ENCODE data around the gene GLT6D1.
A peak's percentile ranks its signal among the peaks of the same experiment; 100 is the strongest.
"Not testable (repeated sequence)": the region's sequence is repeated elsewhere in the genome, so short reads cannot be mapped to it uniquely, and the experiment has no call there.

The GLT6D1 gene

DNA sequence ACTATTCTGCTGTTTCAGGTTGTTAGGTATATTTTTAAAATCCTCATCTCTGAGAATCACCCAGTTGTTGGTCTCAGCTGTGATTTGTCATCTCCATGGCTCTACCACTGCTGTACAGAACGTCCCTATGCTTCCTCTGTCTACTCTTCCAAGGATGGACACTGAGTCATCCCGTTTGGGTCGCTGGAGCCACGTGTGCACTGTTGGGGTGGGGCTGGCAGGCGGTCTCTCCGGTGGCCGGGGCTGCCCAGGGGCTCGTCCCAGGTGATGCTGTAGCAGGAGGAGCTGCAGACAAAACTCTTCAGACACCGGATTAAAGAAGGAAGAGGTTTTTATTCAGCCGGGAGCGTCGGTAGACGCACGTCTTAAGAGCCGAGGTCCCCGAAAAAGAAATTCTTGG is 40.7 kb upstream of the GLT6D1 start:
- TF ChIP-seq, protein P1, sequence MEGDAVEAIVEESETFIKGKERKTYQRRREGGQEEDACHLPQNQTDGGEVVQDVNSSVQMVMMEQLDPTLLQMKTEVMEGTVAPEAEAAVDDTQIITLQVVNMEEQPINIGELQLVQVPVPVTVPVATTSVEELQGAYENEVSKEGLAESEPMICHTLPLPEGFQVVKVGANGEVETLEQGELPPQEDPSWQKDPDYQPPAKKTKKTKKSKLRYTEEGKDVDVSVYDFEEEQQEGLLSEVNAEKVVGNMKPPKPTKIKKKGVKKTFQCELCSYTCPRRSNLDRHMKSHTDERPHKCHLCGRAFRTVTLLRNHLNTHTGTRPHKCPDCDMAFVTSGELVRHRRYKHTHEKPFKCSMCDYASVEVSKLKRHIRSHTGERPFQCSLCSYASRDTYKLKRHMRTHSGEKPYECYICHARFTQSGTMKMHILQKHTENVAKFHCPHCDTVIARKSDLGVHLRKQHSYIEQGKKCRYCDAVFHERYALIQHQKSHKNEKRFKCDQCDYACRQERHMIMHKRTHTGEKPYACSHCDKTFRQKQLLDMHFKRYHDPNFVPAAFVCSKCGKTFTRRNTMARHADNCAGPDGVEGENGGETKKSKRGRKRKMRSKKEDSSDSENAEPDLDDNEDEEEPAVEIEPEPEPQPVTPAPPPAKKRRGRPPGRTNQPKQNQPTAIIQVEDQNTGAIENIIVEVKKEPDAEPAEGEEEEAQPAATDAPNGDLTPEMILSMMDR (IDR thresholded peaks at IDR 0.05): no peak
- peaks cover 28% of the 10 kb centered on the region for H3K27me3 Mint-ChIP-seq (ENCODE audit: low read depth, poor library complexity)
- H3K4me1 Mint-ChIP-seq: no peaks in the 10 kb centered on the region
- no peaks in the 10 kb centered on the region for H3K36me3 Mint-ChIP-seq (ENCODE audit: low read depth)
- H3K27ac Mint-ChIP-seq: peak overlapping the region; percentile 93
- H3K9me3 Mint-ChIP-seq: peaks cover 9% of the 10 kb centered on the region
- H3K4me3 Mint-ChIP-seq: no peak overlapping the region
- DNase-seq: no peak

DNA sequence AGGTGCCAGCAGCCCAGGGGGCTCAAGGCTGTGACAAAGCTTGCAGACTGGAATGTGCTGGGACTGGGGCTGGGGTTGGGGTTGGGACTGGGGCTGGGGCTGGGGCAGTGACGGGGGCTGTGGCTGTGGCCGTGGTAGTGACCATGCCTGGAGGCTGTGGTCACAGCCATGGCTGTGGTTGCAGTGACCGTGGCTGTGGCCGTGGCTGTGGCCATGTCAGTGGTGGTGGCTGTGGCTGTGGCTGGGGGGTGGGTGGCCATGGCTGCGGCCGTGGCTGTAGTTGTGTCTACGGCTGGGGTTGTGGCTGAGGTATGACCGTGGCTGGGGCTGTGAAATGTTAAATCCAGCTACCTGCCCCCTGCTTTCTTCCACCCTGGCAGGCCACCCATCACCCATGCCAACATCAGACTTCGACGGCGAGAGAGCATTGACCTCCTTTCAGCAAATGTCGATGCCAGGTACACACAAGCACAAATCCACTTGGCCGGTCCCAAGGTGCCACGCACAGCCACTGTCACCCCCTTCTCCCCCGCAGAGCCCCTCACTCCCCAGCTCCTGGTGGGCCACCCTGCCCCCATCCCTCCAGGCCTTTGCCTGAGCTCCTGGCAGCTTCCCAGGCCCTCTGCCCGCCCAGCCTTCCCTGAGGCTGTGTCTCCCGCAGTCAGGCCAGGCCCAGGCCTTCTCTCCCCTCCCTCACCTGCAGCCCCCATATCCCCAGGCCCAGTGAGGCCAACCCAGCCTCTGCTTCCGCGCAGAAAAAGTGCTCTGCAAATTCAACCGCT is 39.1 kb upstream of the GLT6D1 start:
- Mint-ChIP-seq H3K4me3 (no peak overlapping the region), H3K4me1 (no peaks in the 10 kb centered on the region), H3K36me3 (ENCODE audit: low read depth) (no peaks in the 10 kb centered on the region), H3K9me3 (peaks cover 9% of the 10 kb centered on the region), H3K27ac (no peak overlapping the region), H3K27me3 (ENCODE audit: low read depth, poor library complexity) (peaks cover 25% of the 10 kb centered on the region)
- TF ChIP-seq, protein P1 (IDR thresholded peaks at IDR 0.05): no peak
- DNase-seq: no peak

DNA sequence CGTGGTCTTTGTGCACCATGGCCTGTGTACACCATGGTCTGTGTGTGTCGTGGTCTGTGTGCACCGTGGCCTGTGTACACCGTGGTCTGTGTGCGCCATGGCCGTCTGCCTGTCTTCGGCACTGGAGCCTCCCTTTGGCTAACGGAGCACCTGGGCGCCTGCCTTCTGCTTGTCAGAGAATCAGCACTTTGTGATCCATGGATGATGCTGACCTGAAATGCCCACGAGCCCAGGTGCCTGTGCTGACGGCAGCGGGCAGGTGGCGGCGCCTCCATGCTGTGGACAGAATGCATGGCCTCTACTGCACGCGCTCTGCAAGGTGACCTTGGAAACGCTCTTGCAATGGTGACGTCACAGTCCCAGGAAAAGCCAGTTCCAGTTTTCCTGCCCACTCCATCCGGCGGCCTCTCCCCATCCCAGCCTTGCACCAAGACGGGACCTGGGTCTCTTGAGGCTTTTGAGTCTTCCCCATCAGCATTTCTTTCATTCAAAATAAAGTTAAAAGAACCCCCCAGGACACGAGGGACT is 38.4 kb upstream of the GLT6D1 start:
- DNase-seq: no peak
- H3K4me3 Mint-ChIP-seq: no peak overlapping the region
- peaks cover 29% of the 10 kb centered on the region for H3K27me3 Mint-ChIP-seq (ENCODE audit: low read depth, poor library complexity)
- H3K27ac Mint-ChIP-seq: no peak overlapping the region
- no peaks in the 10 kb centered on the region for H3K4me1 Mint-ChIP-seq
- no peaks in the 10 kb centered on the region for H3K36me3 Mint-ChIP-seq (ENCODE audit: low read depth)
- peaks cover 9% of the 10 kb centered on the region for H3K9me3 Mint-ChIP-seq
- TF ChIP-seq, protein P1 (IDR thresholded peaks at IDR 0.05): no peak

DNA sequence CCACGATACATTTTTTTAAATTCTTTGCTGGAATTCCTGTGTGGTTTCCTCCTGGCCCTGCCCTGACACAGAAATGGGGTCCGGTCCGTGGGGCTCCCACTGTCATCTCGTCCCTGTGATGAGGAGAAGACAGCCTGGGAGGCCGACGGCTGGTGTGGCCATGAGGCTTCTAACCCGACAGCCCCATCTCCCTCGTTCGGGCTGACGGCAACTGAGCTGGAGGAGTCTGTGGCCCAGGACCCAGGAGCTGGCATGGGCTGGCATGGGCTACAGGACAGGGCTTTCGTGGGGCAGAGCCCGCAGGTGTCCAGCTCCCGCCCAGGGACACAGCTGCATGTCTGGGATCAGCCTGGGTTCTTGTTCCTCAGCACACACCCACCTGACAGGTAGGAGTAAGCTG is 37.6 kb upstream of the GLT6D1 start:
- Mint-ChIP-seq H3K4me3 (no peak overlapping the region), H3K27ac (no peak overlapping the region), H3K36me3 (ENCODE audit: low read depth) (no peaks in the 10 kb centered on the region), H3K4me1 (peaks cover 5% of the 10 kb centered on the region), H3K27me3 (ENCODE audit: low read depth, poor library complexity) (peaks cover 26% of the 10 kb centered on the region), H3K9me3 (peaks cover 13% of the 10 kb centered on the region)
- DNase-seq: no peak
- TF ChIP-seq, protein P1 (IDR thresholded peaks at IDR 0.05): no peak

DNA sequence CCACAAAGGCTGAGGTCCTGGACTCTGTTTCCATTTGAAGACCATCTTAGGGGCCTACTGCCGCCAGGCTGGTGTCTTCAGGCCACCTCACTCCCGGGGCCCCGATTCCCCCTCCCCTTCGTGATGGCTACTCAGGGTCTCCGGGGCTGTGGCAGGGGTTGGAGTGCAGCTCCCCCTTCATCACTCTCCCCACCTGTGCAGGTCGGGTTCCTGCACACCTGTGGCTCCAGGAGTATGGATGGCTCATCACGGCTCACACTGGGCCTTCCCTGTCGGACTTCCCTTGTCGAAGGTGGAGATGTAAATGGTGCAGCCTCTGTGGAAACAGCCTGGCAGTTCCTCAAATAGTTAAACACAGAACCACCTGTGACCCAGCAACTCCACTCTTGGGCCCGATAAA is 35.6 kb upstream of the GLT6D1 start:
- DNase-seq: no peak
- peaks cover 5% of the 10 kb centered on the region for H3K4me1 Mint-ChIP-seq
- TF ChIP-seq, protein P1 (IDR thresholded peaks at IDR 0.05): no peak
- peaks cover 4% of the 10 kb centered on the region for H3K9me3 Mint-ChIP-seq
- H3K27me3 Mint-ChIP-seq (ENCODE audit: low read depth, poor library complexity): peaks cover 16% of the 10 kb centered on the region
- H3K36me3 Mint-ChIP-seq (ENCODE audit: low read depth): no peaks in the 10 kb centered on the region
- H3K4me3 Mint-ChIP-seq: no peak overlapping the region
- no peak overlapping the region for H3K27ac Mint-ChIP-seq

DNA sequence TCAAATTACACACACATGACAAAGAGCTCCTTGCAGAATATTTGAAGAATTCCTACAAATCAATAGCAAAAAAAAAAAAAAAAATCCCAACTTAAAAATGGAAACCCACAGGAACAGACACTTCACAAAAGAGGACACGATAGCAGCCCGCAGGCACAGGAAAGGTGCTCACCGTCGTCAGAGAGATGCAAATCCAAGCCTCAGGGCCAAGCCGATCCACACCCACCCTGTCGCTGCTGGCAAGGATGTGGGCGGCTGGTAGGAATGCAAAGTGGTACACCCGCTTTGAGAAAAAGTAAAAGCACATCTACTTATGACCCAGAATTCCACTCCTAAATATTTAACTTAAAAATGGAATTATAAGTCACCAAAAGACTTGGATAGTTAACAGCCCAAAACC is 34.6 kb upstream of the GLT6D1 start:
- H3K4me1 Mint-ChIP-seq: peaks cover 5% of the 10 kb centered on the region
- no peaks in the 10 kb centered on the region for H3K36me3 Mint-ChIP-seq (ENCODE audit: low read depth)
- peak overlapping the region; percentile 51 for H3K27ac Mint-ChIP-seq
- peaks cover 16% of the 10 kb centered on the region for H3K27me3 Mint-ChIP-seq (ENCODE audit: low read depth, poor library complexity)
- H3K4me3 Mint-ChIP-seq: no peak overlapping the region
- TF ChIP-seq, protein P1 (IDR thresholded peaks at IDR 0.05): no peak
- no peak for DNase-seq
- peaks cover 9% of the 10 kb centered on the region for H3K9me3 Mint-ChIP-seq

DNA sequence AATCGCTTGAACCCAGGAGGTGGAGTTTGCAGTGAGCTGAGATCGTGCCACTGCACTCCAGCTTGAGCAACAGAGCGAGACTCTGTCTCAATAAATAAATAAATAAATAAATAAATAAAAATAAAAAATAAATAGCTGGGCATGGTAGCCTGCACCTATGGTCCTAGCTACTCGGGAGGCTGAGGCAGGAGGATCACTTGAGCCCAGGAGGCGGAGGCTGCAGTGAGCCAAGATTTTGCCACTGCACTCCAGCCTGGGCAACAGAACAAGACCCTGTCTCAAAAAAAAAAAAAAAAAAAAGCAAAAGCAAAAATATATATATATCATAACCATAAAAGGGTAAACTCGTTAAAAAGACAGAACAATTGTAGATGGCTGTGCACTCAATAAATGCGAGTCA is 33.4 kb upstream of the GLT6D1 start:
- H3K9me3 Mint-ChIP-seq: peaks cover 17% of the 10 kb centered on the region
- H3K36me3 Mint-ChIP-seq (ENCODE audit: low read depth); DNase-seq; H3K27ac Mint-ChIP-seq; H3K4me3 Mint-ChIP-seq; H3K4me1 Mint-ChIP-seq: not testable (repeated sequence)
- H3K27me3 Mint-ChIP-seq (ENCODE audit: low read depth, poor library complexity): peaks cover 13% of the 10 kb centered on the region
